Psoas muscle (tissue), 8 donors: ENCODE measurements around the gene BICDL1. TPM values are rescaled to one million over a fixed set of nuclear protein-coding genes. Genes with fewer than 3 reads are reported as not detected.

ENCODE experiments used
- ATAC-seq, 4 donors: fragments of 200-7000 bp; cut with Tn5 transposase; one replicate each; pipeline ENCODE4 v1.9.1; 2020; ENCODE audit warnings: moderate library complexity in 3 of 4, mild to moderate bottlenecking in 2 of 4
- DNase-seq, 2 donors: peaks; one replicate each; pipeline ENCODE4 v3.0.0-alpha.2; 2020
- H3K27ac ChIP-seq: fragments of 200-600 bp; one replicate; pipeline ENCODE4 v1.8.0; 2022
- H3K27me3 ChIP-seq, 3 donors: fragments of 200-600 bp in 1 of 3; one replicate each; pipeline versions ENCODE4 v1.6.1 to v1.8.0; 2013 to 2022; ENCODE audit warnings: low read length in 2 of 3, mild to moderate bottlenecking in 2 of 3, moderate library complexity in 1 of 3; ENCODE audit not compliant: insufficient read depth in 3 of 3
- H3K36me3 ChIP-seq, 2 donors: fragments of 200-600 bp in 1 of 2; one replicate each; pipeline versions ENCODE4 v1.6.1 to v1.8.0; 2013 to 2022; ENCODE audit warnings: low read depth in 1 of 2, mild to moderate bottlenecking in 1 of 2, moderate library complexity in 1 of 2; ENCODE audit not compliant: insufficient read depth in 1 of 2
- H3K4me1 ChIP-seq: fragments of 200-600 bp; one replicate; pipeline ENCODE4 v1.8.0; 2022
- H3K4me3 ChIP-seq: fragments of 200-600 bp; one replicate; pipeline ENCODE4 v1.8.0; 2022; ENCODE audit warnings: mild to moderate bottlenecking
- H3K9me3 ChIP-seq: fragments of 200-600 bp; one replicate; pipeline ENCODE4 v1.8.0; 2022
- CTCF ChIP-seq: fragments of 200-600 bp; IDR thresholded peaks from one replicate; pipeline ENCODE4 v1.8.0; 2022; ENCODE audit warnings: antibody characterized with exemption
- WGBS, 3 donors: extraction: QIAGEN DNeasy Blood & Tissue Kit; methylation state at CpG; one replicate each; pipeline versions ENCODE4 v1.1.6 to v1.1.7; 2013; 5-methylcytosine and 5-hydroxymethylcytosine counted together
- intact Hi-C, 2 donors: fragments of 100-400 bp; cut with DNase I; formaldehyde crosslinking; loops; one replicate each; pipeline versions ENCODE4 v1.11.0 to v1.14.2; 2022
- polyA plus RNA-seq, 3 donors: library from polyadenylated mRNA; stranded (reverse); fragments of 200-250 nt; gene quantifications; one replicate each; pipeline ENCODE4 v1.2.3, GENCODE V29; 2013
- total RNA-seq, 4 donors: library from RNA; stranded (reverse); fragmentation: NEBNext Ultra II Directional in 2 of 4; extraction: Animal tissue kit (Norgen Biotek cat#: 25700) in 2 of 4; gene quantifications; one replicate each; pipeline versions ENCODE4 v1.2.1 to v1.2.4, GENCODE V29; 2021 to 2023
- donor health status: healthy with polysubstance abuse.
- donor health status: DM: no; HTN: no; CAD: no; lungs with moderate emphysema.
- donor health status: Bipolar disorder and iron deficiency.
- donor health status: healthy.
- donor health status: DM: yes; HTN: yes; CAD: no.
- donor health status: DM: no; HTN: no; CAD: no.
- donor health status: DM: no; HTN: no; CAD: no.
- donor health status: DM: yes; HTN: yes; CAD: no.

BICDL1 gene
- total and polyA plus RNA-seq, 7 donors = 0.05 to 0.22 (median 0.11) TPM; not detected in 1

GRCh38 chr12:120140603-120141002 lies 151.6 kb downstream of the BICDL1 start:
- H3K27ac ChIP-seq = no peak overlapping the region
- WGBS, 3 donors = 86 to 88% (median 86%) methylated on average over 9 of the region's 9 CpGs
- H3K27me3 ChIP-seq = no peaks in the 10 kb centered on the region
- DNase-seq (no peak), ATAC-seq (no peak)
- TF ChIP-seq CTCF = no peak
- no peak overlapping the region for H3K4me3 ChIP-seq
- H3K9me3 ChIP-seq = no peaks in the 10 kb centered on the region
- no peaks in the 10 kb centered on the region for H3K4me1 ChIP-seq
- intact Hi-C loops = no loop called here
- H3K36me3 ChIP-seq = peaks cover 14 to 100% of the 10 kb centered on the region in 2 donors

GRCh38 chr12:120141336-120141735 lies 152.3 kb downstream of the BICDL1 start:
- 92 to 97% (median 93%) methylated on average over 6 of the region's 6 CpGs for WGBS, 3 donors
- Histone ChIP-seq H3K4me3 (no peak overlapping the region), H3K9me3 (no peaks in the 10 kb centered on the region), H3K27ac (no peak overlapping the region), H3K36me3 (peaks cover 14 to 100% of the 10 kb centered on the region in 2 donors), H3K27me3 (no peaks in the 10 kb centered on the region), H3K4me1 (no peaks in the 10 kb centered on the region)
- intact Hi-C loops = no loop called here
- no peak for TF ChIP-seq CTCF
- ATAC-seq (no peak), DNase-seq (no peak)

- H3K4me3 ChIP-seq = no peak overlapping the region
- no peaks in the 10 kb centered on the region for H3K4me1 ChIP-seq
- ATAC-seq = no peak
- H3K36me3 ChIP-seq = peaks cover 14 to 100% of the 10 kb centered on the region in 2 donors
- intact Hi-C loops = no loop called here
- no peak overlapping the region for H3K27ac ChIP-seq
- no peaks in the 10 kb centered on the region for H3K9me3 ChIP-seq
- no peak for TF ChIP-seq CTCF
- DNase-seq = no peak
- 95 to 99% (median 95%) methylated on average over 13 to 14 of the region's 14 CpGs for WGBS, 3 donors
- H3K27me3 ChIP-seq = no peaks in the 10 kb centered on the region
Measured at GRCh38 chr12:120142231-120142877, 153.3 kb downstream of the BICDL1 start.

Other genes with a start within 250 kb of the BICDL1 start
- 1 to 10 TPM in 2 of 4 donors, under 1 TPM in 2; 0.26 to 2.4 (median 0.90) TPM for gene CIT, start 111.9 kb upstream of the BICDL1 start, total RNA-seq
- gene CIT, start 111.9 kb upstream of the BICDL1 start, polyA plus RNA-seq = under 1 TPM; 0.06 to 0.40 (median 0.32) TPM
- 10 to 100 TPM; 24.0 to 38.7 (median 35.6) TPM for gene RAB35, start 127.5 kb downstream of the BICDL1 start, total RNA-seq
- 10 to 100 TPM; 18.9 to 33.2 (median 31.1) TPM for gene RAB35, start 127.5 kb downstream of the BICDL1 start, polyA plus RNA-seq
- gene GCN1, start 205.5 kb downstream of the BICDL1 start, total RNA-seq = 10 to 100 TPM; 63.1 to 80.9 (median 68.6) TPM
- 10 to 100 TPM; 19.6 to 55.7 (median 43.2) TPM for gene GCN1, start 205.5 kb downstream of the BICDL1 start, polyA plus RNA-seq
- 1,000 to 10,000 TPM in 3 of 4 donors, 100 to 1,000 TPM in 1; 662 to 1,479 (median 1,333) TPM for gene RPLP0, start 211.9 kb downstream of the BICDL1 start, total RNA-seq
- 1,000 to 10,000 TPM; 2,571 to 2,845 (median 2,673) TPM for gene RPLP0, start 211.9 kb downstream of the BICDL1 start, polyA plus RNA-seq